Endothelial cell of umbilical vein (primary cell): Measurements from ENCODE around the gene MYLK2. TPM values are rescaled to one million over a fixed set of nuclear protein-coding genes. Genes with fewer than 3 reads are reported as not detected.

Experiments used
- BruUV-seq: library from RNA; stranded (reverse); fragments of 400-500 nt; replicated peaks from 2 replicates; lab custom pipeline; 2021; lab: Mats Ljungman, UMichigan
- CTCF ChIA-PET: fragments of 300-600, 350-600 bp; sonication (Branson Sonifier 250); formaldehyde crosslinking; loops from one replicate; lab custom pipeline; 2021; ENCODE audit warnings: antibody characterized with exemption, inconsistent platforms; lab: Charles Lee
- POLR2A ChIA-PET: fragments of 300-600, 350-600 bp; sonication (Branson Sonifier 250); formaldehyde crosslinking; loops from one replicate; lab custom pipeline; 2021; ENCODE audit warnings: antibody characterized with exemption, inconsistent platforms; lab: Charles Lee
- DNase-seq: peaks from one replicate; pipeline ENCODE4 v3.0.0-alpha.2; 2011; ENCODE audit warnings: low read depth, low spot score
- FAIRE-seq: peaks from 2 replicates; lab custom pipeline; 2011; peaks lifted over from hg19 to GRCh38; lab: Jason Lieb, UNC
- H2AFZ ChIP-seq: 2 replicates; pipeline ENCODE4 v1.6.0; 2012; ENCODE audit warnings: low read depth, low read length, control low read depth, inconsistent platforms
- H3K27ac ChIP-seq: 2 replicates; pipeline ENCODE4 v1.5.1; 2011; ENCODE audit warnings: low read depth, mild to moderate bottlenecking, control low read depth, low read length, moderate library complexity; ENCODE audit not compliant: insufficient read depth
- H3K27me3 ChIP-seq, 2 experiments: 2 replicates each; pipeline versions ENCODE4 v1.6.0 to v1.6.1; 2011; ENCODE audit warnings: low read length in 2 of 2, mixed read lengths in 1 of 2; ENCODE audit not compliant: control insufficient read depth in 2 of 2, insufficient read depth in 2 of 2
- H3K36me3 ChIP-seq, 2 experiments: 2 replicates in 1 of 2; 3 replicates in 1 of 2; pipeline ENCODE4 v1.5.1; 2011; ENCODE audit warnings: low read length in 2 of 2, mild to moderate bottlenecking in 1 of 2, moderate library complexity in 1 of 2; ENCODE audit not compliant: control insufficient read depth in 2 of 2, insufficient read depth in 2 of 2; ENCODE audit errors: extremely low read depth in 1 of 2
- H3K4me1 ChIP-seq: 3 replicates; pipeline ENCODE4 v1.5.1; 2011; ENCODE audit warnings: mild to moderate bottlenecking, low read length; ENCODE audit not compliant: control insufficient read depth, insufficient read depth; ENCODE audit errors: extremely low read depth
- H3K4me2 ChIP-seq: 2 replicates; pipeline ENCODE4 v1.6.1; 2011; ENCODE audit warnings: low read length, control low read depth, mixed read lengths; ENCODE audit not compliant: insufficient read depth
- H3K4me3 ChIP-seq, 3 experiments: fragments of 200-600 bp in 1 of 3; sonication (generic), shearing (Covaris generic) in 1 of 3; replicated peaks in 1 of 3; 2 replicates each; pipeline ENCODE4 v1.5.1; 2011 to 2016; ENCODE audit warnings: control low read depth in 3 of 3, low read length in 3 of 3, mild to moderate bottlenecking in 2 of 3, inconsistent platforms in 1 of 3, low read depth in 1 of 3, moderate library complexity in 1 of 3; ENCODE audit not compliant: insufficient read depth in 1 of 3
- H3K79me2 ChIP-seq: 2 replicates; pipeline ENCODE4 v1.6.0; 2012; ENCODE audit warnings: low read length, inconsistent platforms; ENCODE audit not compliant: control insufficient read depth, insufficient read depth
- H3K9ac ChIP-seq: replicated peaks from 2 replicates; pipeline ENCODE3; 2011; ENCODE audit warnings: low read length, control low read depth; ENCODE audit not compliant: insufficient read depth; ENCODE audit errors: extremely low read depth
- H3K9me1 ChIP-seq: replicated peaks from 3 replicates; pipeline ENCODE4 v1.6.0; 2011; ENCODE audit warnings: mild to moderate bottlenecking, low read length; ENCODE audit not compliant: control insufficient read depth, insufficient read depth; ENCODE audit errors: extremely low read depth
- H3K9me3 ChIP-seq: replicated peaks from 2 replicates; pipeline ENCODE4 v1.5.1; 2012; ENCODE audit warnings: low read length, inconsistent platforms; ENCODE audit not compliant: control insufficient read depth, insufficient read depth
- H4K20me1 ChIP-seq: replicated peaks from 2 replicates; pipeline ENCODE3; 2011; ENCODE audit warnings: mild to moderate bottlenecking, low read length; ENCODE audit not compliant: control insufficient read depth, insufficient read depth; ENCODE audit errors: extremely low read depth
- EZH2 ChIP-seq: IDR thresholded peaks from 2 replicates; pipeline ENCODE4 v1.6.1; 2012; ENCODE audit warnings: borderline replicate concordance, low read depth, mild to moderate bottlenecking, moderate library complexity, low read length, inconsistent platforms; ENCODE audit not compliant: severe bottlenecking
- FOS ChIP-seq: IDR thresholded peaks from 2 replicates; pipeline ENCODE4 v1.6.1; 2011; ENCODE audit warnings: mild to moderate bottlenecking, low read length, moderate library complexity, borderline replicate concordance; ENCODE audit not compliant: insufficient read depth
- GATA2 ChIP-seq: IDR thresholded peaks from 2 replicates; pipeline ENCODE4 v1.7.0; 2011; ENCODE audit warnings: low read depth, mild to moderate bottlenecking, moderate library complexity, mixed read lengths, low read length; ENCODE audit not compliant: insufficient read length, insufficient read depth
- JUN ChIP-seq: IDR thresholded peaks from 2 replicates; pipeline ENCODE4 v1.6.1; 2011; ENCODE audit warnings: borderline replicate concordance, low read depth; ENCODE audit not compliant: insufficient read length, insufficient read depth
- MYC ChIP-seq: IDR thresholded peaks from one replicate; pipeline ENCODE4 v1.6.1; 2011; ENCODE audit warnings: mild to moderate bottlenecking, low read depth, low read length
- POLR2A ChIP-seq: IDR thresholded peaks from 2 replicates; pipeline ENCODE4 v1.6.1; 2012; ENCODE audit warnings: low read depth, mild to moderate bottlenecking, control low read depth, low read length
- POLR2AphosphoS5 ChIP-seq: IDR thresholded peaks from 2 replicates; pipeline ENCODE4 v1.6.1; 2012; ENCODE audit warnings: low read depth, mild to moderate bottlenecking, control low read depth, low read length, moderate library complexity; ENCODE audit not compliant: insufficient read depth
- dilution Hi-C: fragments of 300-500 bp; cut with MboI; formaldehyde crosslinking; loops from one replicate; pipeline ENCODE4 v1.15.0; 2019; ENCODE audit warnings: low sequenced_read_pairs; ENCODE audit not compliant: extremely low pct_ligation_motif_present
- intact Hi-C: fragments of 100-400 bp; cut with micrococcal nuclease; formaldehyde crosslinking; loops from one replicate; pipeline ENCODE4 v1.10.0; 2022
- polyA plus RNA-seq, 4 experiments: library from polyadenylated mRNA; depleted of rRNA in 3 of 4; stranded (reverse) in 3 of 4; unstranded in 1 of 4; fragments of >200 nt; gene quantifications; 2 replicates each; pipeline versions ENCODE4 v1.2.1 to v1.2.3, GENCODE V29; 2011 to 2012; ENCODE audit warnings: missing spikeins in 1 of 4
- total RNA-seq: library from RNA; stranded (reverse); gene quantifications from 2 replicates; pipeline ENCODE4 v1.2.3, GENCODE V29; 2021
- TF ChIP-seq, protein P1 (sequence below), 2 donors: IDR thresholded peaks; 1 replicate in 1 of 2; 2 replicates in 1 of 2; pipeline ENCODE4 v1.5.1; 2011; ENCODE audit warnings: low read length in 2 of 2, mild to moderate bottlenecking in 2 of 2, moderate library complexity in 2 of 2, control low read depth in 1 of 2, inconsistent platforms in 1 of 2, low read depth in 1 of 2; ENCODE audit not compliant: insufficient read depth in 1 of 2; ENCODE audit errors: extremely low read depth in 1 of 2
- TF ChIP-seq, protein P2 (sequence below): IDR thresholded peaks from 2 replicates; pipeline ENCODE4 v1.6.1; 2011; ENCODE audit not compliant: insufficient read depth, insufficient read length

Gene MYLK2
- total and polyA plus RNA-seq, 2 donors (not counting 3 experiments of a cell fraction or from before 2014, with no cell fraction given), result 2.6 to 2.7 TPM

DNA sequence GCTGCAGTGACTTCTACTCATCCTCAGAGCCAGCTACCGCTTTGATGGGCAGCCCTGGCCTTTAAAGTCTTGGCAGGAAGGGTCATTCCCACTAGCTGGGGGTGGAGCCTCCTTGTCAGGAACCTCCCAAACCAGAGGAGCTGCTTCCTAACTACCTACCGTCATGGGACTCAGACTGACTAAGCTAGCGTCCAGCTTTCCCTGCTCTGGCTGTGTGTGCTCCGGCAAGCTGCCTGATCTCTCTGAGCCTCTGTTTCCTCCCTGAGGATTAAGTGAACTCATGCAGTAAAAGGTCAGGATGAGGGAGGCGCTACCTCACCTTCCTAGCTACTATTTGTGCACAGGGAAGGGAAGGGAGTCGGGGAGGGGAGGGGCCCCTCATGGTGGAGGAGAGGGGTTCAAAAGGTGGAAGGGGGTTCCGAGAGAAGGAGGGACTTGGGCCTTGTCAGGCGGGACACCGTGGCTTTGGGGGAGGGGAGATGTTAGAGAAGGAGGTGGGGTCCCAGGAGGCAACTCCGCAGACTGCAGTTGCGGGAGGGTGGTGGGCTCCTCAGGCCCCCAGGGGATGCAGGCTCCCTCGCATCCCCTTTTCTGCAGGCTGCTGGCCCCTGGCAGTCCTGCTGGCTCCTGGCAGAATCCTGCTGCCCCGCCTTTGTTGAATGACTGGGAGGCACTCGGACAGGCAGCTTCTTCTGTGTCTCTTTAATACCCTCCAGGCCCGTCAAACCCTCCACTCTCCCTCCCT, 41.4 kb downstream of the MYLK2 start:
- H3K9ac ChIP-seq, result no peak overlapping the region
- ChIA-PET CTCF (interaction anchor here (0.9 to 3.9 kb wide), 10 partner anchors 9 to 231 kb away, joined by 3 to 25 read pairs (median 3); partner anchors contain the start of genes FOXS1 and PDRG1), POLR2A (no interaction called here)
- H3K9me3 ChIP-seq, result no peaks in the 10 kb centered on the region
- H2AFZ ChIP-seq, result peak overlapping the region; percentile 40
- intact Hi-C loops (no loop called here), dilution Hi-C loops (no loop called here)
- DNase-seq (no peak), FAIRE-seq (no peak)
- peak overlapping the region in 1 of 3 experiments; percentile 32 for H3K4me3 ChIP-seq
- no peaks in the 10 kb centered on the region for H4K20me1 ChIP-seq
- H3K9me1 ChIP-seq, result no peaks in the 10 kb centered on the region
- no peaks in the 10 kb centered on the region for H3K79me2 ChIP-seq
- TF ChIP-seq GATA2, result no peak
- no peak for TF ChIP-seq MYC
- no peak for TF ChIP-seq JUN
- TF ChIP-seq, protein P1, sequence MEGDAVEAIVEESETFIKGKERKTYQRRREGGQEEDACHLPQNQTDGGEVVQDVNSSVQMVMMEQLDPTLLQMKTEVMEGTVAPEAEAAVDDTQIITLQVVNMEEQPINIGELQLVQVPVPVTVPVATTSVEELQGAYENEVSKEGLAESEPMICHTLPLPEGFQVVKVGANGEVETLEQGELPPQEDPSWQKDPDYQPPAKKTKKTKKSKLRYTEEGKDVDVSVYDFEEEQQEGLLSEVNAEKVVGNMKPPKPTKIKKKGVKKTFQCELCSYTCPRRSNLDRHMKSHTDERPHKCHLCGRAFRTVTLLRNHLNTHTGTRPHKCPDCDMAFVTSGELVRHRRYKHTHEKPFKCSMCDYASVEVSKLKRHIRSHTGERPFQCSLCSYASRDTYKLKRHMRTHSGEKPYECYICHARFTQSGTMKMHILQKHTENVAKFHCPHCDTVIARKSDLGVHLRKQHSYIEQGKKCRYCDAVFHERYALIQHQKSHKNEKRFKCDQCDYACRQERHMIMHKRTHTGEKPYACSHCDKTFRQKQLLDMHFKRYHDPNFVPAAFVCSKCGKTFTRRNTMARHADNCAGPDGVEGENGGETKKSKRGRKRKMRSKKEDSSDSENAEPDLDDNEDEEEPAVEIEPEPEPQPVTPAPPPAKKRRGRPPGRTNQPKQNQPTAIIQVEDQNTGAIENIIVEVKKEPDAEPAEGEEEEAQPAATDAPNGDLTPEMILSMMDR (IDR thresholded peaks at IDR 0.05; ENCODE audit: extremely low read depth in 1 of 2, insufficient read depth in 1 of 2, low read depth in 1 of 2, low read length in 2 of 2), result no peak
- no peak for TF ChIP-seq EZH2
- TF ChIP-seq POLR2A, result no peak
- TF ChIP-seq, protein P2, sequence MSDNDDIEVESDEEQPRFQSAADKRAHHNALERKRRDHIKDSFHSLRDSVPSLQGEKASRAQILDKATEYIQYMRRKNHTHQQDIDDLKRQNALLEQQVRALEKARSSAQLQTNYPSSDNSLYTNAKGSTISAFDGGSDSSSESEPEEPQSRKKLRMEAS, result no peak
- no peak for TF ChIP-seq POLR2AphosphoS5
- TF ChIP-seq FOS, result no peak
- BruUV-seq, result no TSS peak
- no peaks in the 10 kb centered on the region for H3K4me1 ChIP-seq
- H3K36me3 ChIP-seq, result no peaks in the 10 kb centered on the region
- peaks cover 24 to 28% of the 10 kb centered on the region in 2 experiments for H3K27me3 ChIP-seq
- no peak overlapping the region for H3K4me2 ChIP-seq
- H3K27ac ChIP-seq, result no peak overlapping the region
